Ectodermal cell (in vitro differentiated cells): ENCODE measurements around the gene SLC35G1.

Source experiments
- H3K27ac ChIP-seq: 2 replicates; pipeline ENCODE4 v1.7.0; 2013; ENCODE audit warnings: mild to moderate bottlenecking, low read depth, low read length; ENCODE audit not compliant: insufficient read depth, poor library complexity, severe bottlenecking
- H3K27me3 ChIP-seq: 2 replicates; pipeline ENCODE4 v1.7.0; 2013; ENCODE audit warnings: mild to moderate bottlenecking, low read length; ENCODE audit not compliant: insufficient read depth, control insufficient read depth, poor library complexity, severe bottlenecking
- H3K36me3 ChIP-seq: one replicate; pipeline ENCODE4 v1.7.0; 2013; ENCODE audit warnings: low read length; ENCODE audit not compliant: control insufficient read depth, insufficient read depth
- H3K4me1 ChIP-seq: one replicate; pipeline ENCODE4 v1.7.0; 2013; ENCODE audit warnings: low read length; ENCODE audit not compliant: control insufficient read depth, insufficient read depth
- H3K4me3 ChIP-seq: 2 replicates; pipeline ENCODE4 v1.7.0; 2013; ENCODE audit warnings: low read depth, low read length, control low read depth; ENCODE audit not compliant: insufficient read depth
- H3K9me3 ChIP-seq: 2 replicates; pipeline ENCODE4 v1.7.0; 2013; ENCODE audit warnings: mild to moderate bottlenecking, low read length, moderate library complexity; ENCODE audit not compliant: control insufficient read depth
- WGBS, 2 experiments: methylation state at CpG; one replicate each; pipeline ENCODE4 v1.1.7; 2013; ENCODE audit warnings: missing lambda C conversion rate in 2 of 2; 5-methylcytosine and 5-hydroxymethylcytosine counted together

SLC35G1 gene

GRCh38 chr10:93947055-93947454 lies 53.3 kb downstream of the SLC35G1 start:
- no peaks in the 10 kb centered on the region for H3K4me1 ChIP-seq
- no peaks in the 10 kb centered on the region for H3K27me3 ChIP-seq
- H3K36me3 ChIP-seq: no peaks in the 10 kb centered on the region
- H3K27ac ChIP-seq: no peak overlapping the region
- H3K4me3 ChIP-seq: no peak overlapping the region
- 91 to 92% methylated on average over 8 of the region's 8 CpGs for WGBS, 2 experiments
- no peaks in the 10 kb centered on the region for H3K9me3 ChIP-seq

GRCh38 chr10:93947524-93947923 lies 53.7 kb downstream of the SLC35G1 start:
- Histone ChIP-seq H3K36me3 (no peaks in the 10 kb centered on the region), H3K27me3 (no peaks in the 10 kb centered on the region), H3K27ac (no peak overlapping the region), H3K9me3 (no peaks in the 10 kb centered on the region), H3K4me3 (no peak overlapping the region), H3K4me1 (no peaks in the 10 kb centered on the region)

- Histone ChIP-seq H3K4me1 (no peaks in the 10 kb centered on the region), H3K36me3 (no peaks in the 10 kb centered on the region)
- 86 to 94% methylated on average over 2 of the region's 2 CpGs for WGBS, 2 experiments
Measured at GRCh38 chr10:93951905-93952304, 58.1 kb downstream of the SLC35G1 start.

More at GRCh38 chr10:93951905-93952304, 58.1 kb downstream of the SLC35G1 start:
- Histone ChIP-seq H3K9me3 (no peaks in the 10 kb centered on the region), H3K27ac (no peak overlapping the region), H3K27me3 (no peaks in the 10 kb centered on the region), H3K4me3 (no peak overlapping the region)
